Measurements from ENCODE around the gene HDLBP.

HDLBP gene

GRCh38 chr2:241315093-241315878, at the start of gene HDLBP:
Gene HDLBP, minus strand, starts transcription at chr2:241315672. Its CDS starts 48,803 bp downstream, at chr2:241266869.
- Histone ChIP-seq H3K4me2 (ENCODE audit: low read length) (peak within 1 kb of the TSS; percentile 98), H3K4me1 (ENCODE audit: low read length) (peaks cover 44% of the 10 kb centered on the region), H3K9ac (ENCODE audit: low read length) (peak within 1 kb of the TSS; percentile 100), H3K79me2 (ENCODE audit: low read length) (peaks cover 96% of the 10 kb centered on the region), H3K27ac (ENCODE audit: low read length) (peak within 1 kb of the TSS; percentile 97), H3K4me3 (ENCODE audit: low read length) (peak within 1 kb of the TSS; percentile 100), H2AFZ (ENCODE audit: low read depth, low read length) (peak within 1 kb of the TSS; percentile 95; the same call in 1 of the 2 replicates), H3K9me3 (ENCODE audit: insufficient read depth, low read length) (no peaks in the 10 kb centered on the region), H3K36me3 (replicated peaks; ENCODE audit: low read depth, low read length) (peaks cover 11% of the 10 kb centered on the region), H4K20me1 (ENCODE audit: insufficient read depth, low read length) (peaks cover 63% of the 10 kb centered on the region), H3K27me3 (ENCODE audit: low read depth, low read length) (no peaks in the 10 kb centered on the region)
- peak; percentile 34 for TF ChIP-seq CTCF (IDR thresholded peaks at IDR 0.05; ENCODE audit: low read depth, low read length)
- TF ChIP-seq EZH2phosphoT487 (IDR thresholded peaks at IDR 0.05; ENCODE audit: low read depth): no peak

- peaks cover 94% of the 10 kb centered on the region for H3K79me2 ChIP-seq (ENCODE audit: low read length)
- H3K27ac ChIP-seq (ENCODE audit: low read length): no peak overlapping the region
- no peak overlapping the region for H3K4me2 ChIP-seq (ENCODE audit: low read length)
- no peak overlapping the region for H3K4me3 ChIP-seq (ENCODE audit: low read length)
- no peaks in the 10 kb centered on the region for H3K9me3 ChIP-seq (ENCODE audit: insufficient read depth, low read length)
- H3K4me1 ChIP-seq (ENCODE audit: low read length): peaks cover 48% of the 10 kb centered on the region
- peaks cover 59% of the 10 kb centered on the region for H4K20me1 ChIP-seq (ENCODE audit: insufficient read depth, low read length)
- TF ChIP-seq EZH2phosphoT487 (IDR thresholded peaks at IDR 0.05; ENCODE audit: low read depth) (no peak), CTCF (IDR thresholded peaks at IDR 0.05; ENCODE audit: low read depth, low read length) (no peak)
- H2AFZ ChIP-seq (ENCODE audit: low read depth, low read length): no peak overlapping the region
- peaks cover 4% of the 10 kb centered on the region for H3K36me3 ChIP-seq (replicated peaks; ENCODE audit: low read depth, low read length)
- H3K9ac ChIP-seq (ENCODE audit: low read length): no peak overlapping the region
- H3K27me3 ChIP-seq (ENCODE audit: low read depth, low read length): no peaks in the 10 kb centered on the region
These were observed 49.3 kb upstream of the HDLBP start for GRCh38 chr2:241364781-241365180.

- peaks cover 4% of the 10 kb centered on the region for H3K36me3 ChIP-seq (replicated peaks; ENCODE audit: low read depth, low read length)
- peaks cover 94% of the 10 kb centered on the region for H3K79me2 ChIP-seq (ENCODE audit: low read length)
- H2AFZ ChIP-seq (ENCODE audit: low read depth, low read length): no peak overlapping the region
- peaks cover 70% of the 10 kb centered on the region for H4K20me1 ChIP-seq (ENCODE audit: insufficient read depth, low read length)
- H3K27ac ChIP-seq (ENCODE audit: low read length): no peak overlapping the region
- H3K4me2 ChIP-seq (ENCODE audit: low read length): peak overlapping the region; percentile 3; the same call in 1 of the 2 replicates
- H3K4me3 ChIP-seq (ENCODE audit: low read length): no peak overlapping the region
- no peaks in the 10 kb centered on the region for H3K9me3 ChIP-seq (ENCODE audit: insufficient read depth, low read length)
- peaks cover 52% of the 10 kb centered on the region for H3K4me1 ChIP-seq (ENCODE audit: low read length)
- TF ChIP-seq EZH2phosphoT487 (IDR thresholded peaks at IDR 0.05; ENCODE audit: low read depth) (no peak), CTCF (IDR thresholded peaks at IDR 0.05; ENCODE audit: low read depth, low read length) (no peak)
- no peak overlapping the region for H3K9ac ChIP-seq (ENCODE audit: low read length)
- H3K27me3 ChIP-seq (ENCODE audit: low read depth, low read length): no peaks in the 10 kb centered on the region
These were observed 48.0 kb upstream of the HDLBP start for GRCh38 chr2:241363426-241363825.

GRCh38 chr2:241359481-241360045, 44.1 kb upstream of the HDLBP start:
- peaks cover 57% of the 10 kb centered on the region for H4K20me1 ChIP-seq (ENCODE audit: insufficient read depth, low read length)
- H3K27ac ChIP-seq (ENCODE audit: low read length): no peak overlapping the region
- no peak overlapping the region for H3K4me2 ChIP-seq (ENCODE audit: low read length)
- TF ChIP-seq CTCF (IDR thresholded peaks at IDR 0.05; ENCODE audit: low read depth, low read length) (no peak), EZH2phosphoT487 (IDR thresholded peaks at IDR 0.05; ENCODE audit: low read depth) (no peak)
- no peak overlapping the region for H3K4me3 ChIP-seq (ENCODE audit: low read length)
- no peaks in the 10 kb centered on the region for H3K27me3 ChIP-seq (ENCODE audit: low read depth, low read length)
- peaks cover 39% of the 10 kb centered on the region for H3K4me1 ChIP-seq (ENCODE audit: low read length)
- H2AFZ ChIP-seq (ENCODE audit: low read depth, low read length): no peak overlapping the region
- peaks cover 4% of the 10 kb centered on the region for H3K36me3 ChIP-seq (replicated peaks; ENCODE audit: low read depth, low read length)
- no peak overlapping the region for H3K9ac ChIP-seq (ENCODE audit: low read length)
- peaks cover 80% of the 10 kb centered on the region for H3K79me2 ChIP-seq (ENCODE audit: low read length)
- no peaks in the 10 kb centered on the region for H3K9me3 ChIP-seq (ENCODE audit: insufficient read depth, low read length)

All from OCI-LY3 (cell line).